IgD-negative memory B cell (primary cell): ENCODE data around the gene JAG2. TPM values are rescaled to one million over a fixed set of nuclear protein-coding genes. Genes with fewer than 3 reads are reported as not detected.

Experiments
- H3K27ac Mint-ChIP-seq, 3 donors: one replicate each; pipeline ENCODE4 v1.8.0; 2020 to 2022; ENCODE audit warnings: mild to moderate bottlenecking in 3 of 3, mixed read lengths in 3 of 3, moderate library complexity in 1 of 3
- H3K27me3 Mint-ChIP-seq: one replicate; pipeline ENCODE4 v1.8.0; 2021; ENCODE audit warnings: mixed read lengths
- H3K36me3 Mint-ChIP-seq: one replicate; pipeline ENCODE4 v1.8.0; 2020; ENCODE audit warnings: mild to moderate bottlenecking, mixed read lengths
- H3K4me1 Mint-ChIP-seq, 3 donors: one replicate each; pipeline ENCODE4 v1.8.0; 2020 to 2022; ENCODE audit warnings: mixed read lengths in 3 of 3, mild to moderate bottlenecking in 1 of 3
- H3K4me3 Mint-ChIP-seq, 4 donors: one replicate each; pipeline ENCODE4 v1.8.0; 2020 to 2022; ENCODE audit warnings: mild to moderate bottlenecking in 4 of 4, mixed read lengths in 4 of 4, moderate library complexity in 3 of 4
- H3K9me3 Mint-ChIP-seq, 3 donors: one replicate each; pipeline ENCODE4 v1.8.0; 2020 to 2021; ENCODE audit warnings: mixed read lengths in 3 of 3, mild to moderate bottlenecking in 1 of 3
- polyA plus RNA-seq: library from polyadenylated mRNA; unstranded; fragments of 300-500 nt; fragmentation: Illumina TruSeq; gene quantifications from one replicate; pipeline ENCODE4 v1.2.3, GENCODE V29; 2021

The JAG2 gene
- polyA plus RNA-seq, 1 donor from 2014 or later, result not detected

DNA sequence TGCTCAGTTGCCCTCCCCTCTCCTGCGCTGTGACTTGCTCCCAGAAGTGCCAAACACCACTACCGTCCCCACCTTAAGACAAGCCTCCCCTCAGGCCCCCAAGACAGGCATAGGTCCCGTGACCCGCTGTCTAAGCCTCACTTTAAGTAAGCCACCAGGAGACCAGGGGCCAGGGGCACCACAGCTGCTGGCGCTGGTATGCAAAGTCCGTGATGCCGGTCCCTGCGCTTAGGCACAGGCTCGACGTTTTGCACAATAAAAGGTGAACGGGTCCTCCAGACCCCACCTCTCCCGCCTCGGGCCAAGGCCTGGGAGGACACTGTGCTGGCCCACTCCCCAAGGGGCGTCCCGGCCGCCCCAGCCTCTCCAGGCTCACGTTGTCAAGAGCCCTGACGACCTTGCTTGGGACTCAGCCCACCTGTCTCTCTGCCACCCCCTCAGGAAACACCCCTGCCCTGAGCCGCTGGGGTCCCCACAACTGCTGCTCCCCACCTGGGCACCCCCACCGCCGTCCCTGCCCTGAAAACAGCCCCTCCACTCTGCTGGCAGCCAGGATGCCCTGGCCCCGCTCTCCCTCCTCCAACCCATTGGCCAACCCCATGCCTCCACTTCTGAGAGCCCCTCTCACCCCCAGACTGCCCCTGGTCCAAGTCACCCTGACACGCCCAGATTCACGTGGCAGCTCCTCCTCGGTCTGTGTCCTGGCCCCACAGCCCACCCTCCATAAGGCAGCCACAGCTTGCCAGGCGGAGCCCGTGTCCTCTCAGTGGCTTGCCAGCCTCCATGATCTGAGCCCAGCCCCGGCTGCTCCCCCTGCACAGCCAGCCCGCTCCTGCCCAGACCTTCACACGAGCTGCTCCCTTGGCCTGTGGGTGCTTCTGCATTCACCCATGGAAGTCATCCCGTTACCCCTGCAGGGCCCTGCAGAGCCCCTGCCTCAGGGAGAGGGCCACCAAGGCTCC, 11.9 kb downstream of the JAG2 start:
- Mint-ChIP-seq H3K27me3 (peaks cover 6% of the 10 kb centered on the region), H3K9me3 (peaks cover 0 to 3% (median 0%) of the 10 kb centered on the region in 3 donors), H3K4me3 (no peak overlapping the region), H3K4me1 (no peaks in the 10 kb centered on the region), H3K27ac (no peak overlapping the region), H3K36me3 (no peaks in the 10 kb centered on the region)

GRCh38 chr14:105155681-105156413, 12.7 kb downstream of the JAG2 start:
- Mint-ChIP-seq H3K36me3 (no peaks in the 10 kb centered on the region), H3K4me1 (no peaks in the 10 kb centered on the region), H3K9me3 (peaks cover 0 to 3% (median 0%) of the 10 kb centered on the region in 3 donors), H3K4me3 (no peak overlapping the region), H3K27ac (no peak overlapping the region), H3K27me3 (peaks cover 6% of the 10 kb centered on the region)

- H3K9me3 Mint-ChIP-seq, result peaks cover 0 to 3% (median 0%) of the 10 kb centered on the region in 3 donors
- H3K4me3 Mint-ChIP-seq, result no peak overlapping the region
- H3K4me1 Mint-ChIP-seq, result no peaks in the 10 kb centered on the region
- peaks cover 6% of the 10 kb centered on the region for H3K27me3 Mint-ChIP-seq
- no peaks in the 10 kb centered on the region for H3K36me3 Mint-ChIP-seq
- no peak overlapping the region for H3K27ac Mint-ChIP-seq
Observed at GRCh38 chr14:105155071-105155651, 13.4 kb downstream of the JAG2 start.

DNA sequence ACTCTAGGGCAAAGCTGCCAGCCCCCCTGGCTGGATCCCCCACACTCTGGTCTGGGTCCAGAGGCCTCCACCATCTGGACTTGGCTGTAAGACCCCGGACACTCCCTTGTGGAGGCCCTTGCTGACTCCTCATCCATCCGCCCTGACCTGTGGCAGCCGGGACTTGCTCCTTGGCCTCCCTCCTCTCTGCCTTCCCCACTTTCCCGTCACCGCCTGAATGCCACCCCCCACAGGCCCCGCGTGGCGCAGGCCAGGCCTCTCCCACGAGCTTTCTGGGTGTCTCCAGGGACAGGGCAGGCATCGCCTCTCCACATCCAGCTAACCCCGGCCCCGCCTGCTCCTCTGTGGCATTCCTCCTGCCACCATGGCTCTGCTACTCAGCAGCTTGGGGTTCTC, 14.1 kb downstream of the JAG2 start:
- Mint-ChIP-seq H3K9me3 (peaks cover 0 to 3% (median 0%) of the 10 kb centered on the region in 3 donors), H3K4me3 (no peak overlapping the region), H3K36me3 (no peaks in the 10 kb centered on the region), H3K27ac (no peak overlapping the region), H3K4me1 (no peaks in the 10 kb centered on the region), H3K27me3 (peaks cover 6% of the 10 kb centered on the region)

GRCh38 chr14:105153739-105154475, 14.7 kb downstream of the JAG2 start:
- H3K4me1 Mint-ChIP-seq, result no peaks in the 10 kb centered on the region
- peaks cover 0 to 3% (median 0%) of the 10 kb centered on the region in 3 donors for H3K9me3 Mint-ChIP-seq
- H3K27ac Mint-ChIP-seq, result no peak overlapping the region
- H3K4me3 Mint-ChIP-seq, result no peak overlapping the region
- peaks cover 4% of the 10 kb centered on the region for H3K27me3 Mint-ChIP-seq
- H3K36me3 Mint-ChIP-seq, result no peaks in the 10 kb centered on the region

- H3K27ac Mint-ChIP-seq, result no peak overlapping the region
- H3K36me3 Mint-ChIP-seq, result no peaks in the 10 kb centered on the region
- H3K9me3 Mint-ChIP-seq, result peaks cover 0 to 3% (median 0%) of the 10 kb centered on the region in 3 donors
- no peak overlapping the region for H3K4me3 Mint-ChIP-seq
- no peaks in the 10 kb centered on the region for H3K4me1 Mint-ChIP-seq
- peaks cover 4% of the 10 kb centered on the region for H3K27me3 Mint-ChIP-seq
Observed at GRCh38 chr14:105153331-105153731, 15.2 kb downstream of the JAG2 start.

DNA sequence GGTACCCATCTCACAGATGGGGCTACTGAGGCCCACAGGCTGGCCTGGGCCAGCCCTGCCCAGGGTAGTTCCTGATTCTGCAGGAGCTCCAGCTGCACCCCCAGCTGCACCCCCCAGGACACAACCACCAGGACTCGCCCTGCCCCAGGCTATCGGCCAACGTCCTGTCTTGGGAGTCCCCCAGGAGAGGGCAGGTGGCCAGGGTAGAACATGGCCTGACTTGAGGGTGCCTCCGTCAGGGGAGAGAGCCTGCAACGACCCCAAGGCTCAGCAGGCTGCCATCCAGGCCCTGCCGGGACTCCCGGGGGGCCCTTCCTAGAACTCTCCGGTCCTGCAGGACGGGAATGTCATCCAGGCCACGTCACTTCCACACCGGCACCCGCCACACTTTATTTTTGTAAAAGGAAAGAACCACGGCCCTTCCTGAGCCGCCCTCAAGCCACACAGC, 15.8 kb downstream of the JAG2 start:
- peaks cover 4% of the 10 kb centered on the region for H3K27me3 Mint-ChIP-seq
- peaks cover 0 to 3% (median 0%) of the 10 kb centered on the region in 3 donors for H3K9me3 Mint-ChIP-seq
- H3K36me3 Mint-ChIP-seq, result no peaks in the 10 kb centered on the region
- no peaks in the 10 kb centered on the region for H3K4me1 Mint-ChIP-seq
- H3K27ac Mint-ChIP-seq, result no peak overlapping the region
- H3K4me3 Mint-ChIP-seq, result no peak overlapping the region

DNA sequence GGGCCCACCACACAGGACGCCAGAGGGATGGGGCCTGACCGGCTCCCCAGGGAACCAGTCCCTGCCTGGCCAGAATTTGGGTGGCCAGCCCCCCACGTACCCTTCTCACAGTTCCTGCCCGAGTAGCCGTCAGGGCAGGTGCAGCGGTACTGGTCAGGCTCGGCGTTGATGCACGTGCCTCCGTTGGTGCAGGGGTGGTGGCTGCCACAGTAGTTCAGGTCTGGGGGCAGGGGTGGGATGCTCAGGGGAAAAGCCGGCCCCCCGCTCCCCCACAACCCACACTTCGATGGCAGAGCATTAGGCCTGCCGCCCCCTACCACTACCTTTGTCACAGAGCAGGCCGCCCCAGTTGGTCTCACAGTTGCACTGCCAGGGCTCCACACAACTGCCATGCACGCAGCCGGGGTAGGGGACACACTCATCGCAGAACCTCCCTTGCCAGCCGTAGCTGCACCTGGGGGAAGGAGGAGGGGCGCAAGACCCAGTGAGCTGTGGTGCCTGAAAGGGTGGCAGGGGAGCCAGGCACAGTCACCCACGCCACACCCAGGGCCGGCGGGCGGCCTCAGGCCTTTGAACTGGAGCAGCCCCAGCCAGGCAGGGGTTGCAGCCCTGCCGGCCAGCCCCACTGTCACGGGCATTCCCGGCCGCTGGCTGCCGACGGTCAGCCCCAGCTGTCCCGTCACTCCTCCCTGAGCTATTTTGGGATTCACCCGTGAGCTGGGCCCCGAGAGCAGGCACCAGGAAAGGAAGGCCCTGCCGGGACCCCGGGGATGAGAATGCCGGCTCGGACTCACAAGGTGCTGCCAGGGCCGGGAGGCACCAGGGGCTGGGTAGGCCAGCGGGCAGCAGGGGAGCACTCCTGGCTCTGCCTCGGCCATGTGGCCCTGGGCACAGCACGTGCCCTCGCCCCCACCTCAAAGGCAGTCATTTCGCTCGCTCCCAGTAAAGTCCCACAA, 16.5 kb downstream of the JAG2 start:
- H3K36me3 Mint-ChIP-seq, result no peaks in the 10 kb centered on the region
- H3K4me3 Mint-ChIP-seq, result no peak overlapping the region
- H3K4me1 Mint-ChIP-seq, result peaks cover 0 to 1% (median 0%) of the 10 kb centered on the region in 3 donors
- no peaks in the 10 kb centered on the region for H3K9me3 Mint-ChIP-seq
- no peak overlapping the region for H3K27ac Mint-ChIP-seq
- peaks cover 4% of the 10 kb centered on the region for H3K27me3 Mint-ChIP-seq

GRCh38 chr14:105151084-105151837, 17.3 kb downstream of the JAG2 start:
- H3K4me3 Mint-ChIP-seq, result no peak overlapping the region
- H3K36me3 Mint-ChIP-seq, result no peaks in the 10 kb centered on the region
- H3K27ac Mint-ChIP-seq, result no peak overlapping the region
- peaks cover 0 to 1% (median 0%) of the 10 kb centered on the region in 3 donors for H3K4me1 Mint-ChIP-seq
- H3K27me3 Mint-ChIP-seq, result peaks cover 4% of the 10 kb centered on the region
- no peaks in the 10 kb centered on the region for H3K9me3 Mint-ChIP-seq

DNA sequence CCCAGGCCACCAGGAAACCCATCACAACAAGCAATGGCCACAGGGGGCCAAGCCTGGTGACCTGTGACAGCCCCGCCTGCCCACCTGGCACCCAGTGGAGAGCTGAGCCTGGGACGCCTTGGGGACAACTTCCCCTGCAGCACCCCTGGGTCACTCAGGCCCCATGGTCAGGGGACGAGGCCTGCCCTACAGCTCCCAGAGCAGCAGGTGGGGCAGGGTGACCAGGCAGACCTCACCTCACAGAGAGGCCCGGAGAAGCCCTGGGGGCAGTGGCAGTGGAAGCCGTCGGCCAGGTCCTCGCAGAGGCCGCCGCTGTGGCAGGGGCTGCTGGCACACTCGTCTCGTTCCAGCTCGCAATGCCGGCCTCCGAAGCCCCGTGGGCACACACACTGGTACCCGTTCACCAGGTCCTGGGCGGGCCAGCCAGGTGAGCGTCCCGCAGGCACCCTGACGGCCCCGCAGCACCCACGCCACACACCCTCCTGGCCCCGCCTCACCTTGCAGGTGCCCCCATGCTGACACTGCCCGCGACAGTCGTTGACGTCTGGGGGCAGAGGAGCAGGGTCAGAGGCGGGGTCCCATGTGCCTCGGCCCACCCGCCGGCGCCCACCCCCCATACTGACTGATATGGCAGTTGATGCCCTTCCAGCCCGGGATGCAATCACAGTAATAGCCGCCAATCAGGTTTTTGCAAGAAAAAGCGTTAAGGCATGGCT, 18.1 kb downstream of the JAG2 start:
- Mint-ChIP-seq H3K4me1 (peaks cover 0 to 1% (median 0%) of the 10 kb centered on the region in 3 donors), H3K36me3 (no peaks in the 10 kb centered on the region), H3K9me3 (no peaks in the 10 kb centered on the region), H3K27ac (no peak overlapping the region), H3K4me3 (no peak overlapping the region), H3K27me3 (peaks cover 4% of the 10 kb centered on the region)

DNA sequence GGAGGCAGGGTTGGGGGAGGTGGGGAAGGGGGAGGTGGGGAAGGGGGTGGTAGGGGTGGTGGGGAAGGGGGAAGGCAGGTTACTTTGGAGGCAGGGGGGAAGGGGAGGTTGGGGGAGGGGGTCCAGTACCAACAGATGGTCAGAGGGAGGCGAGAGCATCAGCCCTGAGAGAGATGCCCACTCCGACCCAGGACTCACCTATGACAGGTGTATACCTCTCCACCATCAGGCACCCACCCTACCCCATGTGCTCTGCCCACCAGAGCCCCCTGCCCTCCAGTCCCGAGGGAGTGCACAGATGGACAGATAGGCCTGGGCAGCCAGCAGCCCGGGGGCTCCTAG, 18.6 kb downstream of the JAG2 start:
- no peak overlapping the region for H3K27ac Mint-ChIP-seq
- no peaks in the 10 kb centered on the region for H3K36me3 Mint-ChIP-seq
- H3K9me3 Mint-ChIP-seq, result no peaks in the 10 kb centered on the region
- H3K27me3 Mint-ChIP-seq, result peaks cover 4% of the 10 kb centered on the region
- no peak overlapping the region for H3K4me3 Mint-ChIP-seq
- H3K4me1 Mint-ChIP-seq, result peaks cover 0 to 1% (median 0%) of the 10 kb centered on the region in 3 donors

GRCh38 chr14:105149146-105149781, 19.3 kb downstream of the JAG2 start:
- no peaks in the 10 kb centered on the region for H3K36me3 Mint-ChIP-seq
- H3K4me1 Mint-ChIP-seq, result peaks cover 0 to 1% (median 0%) of the 10 kb centered on the region in 3 donors
- peaks cover 4% of the 10 kb centered on the region for H3K27me3 Mint-ChIP-seq
- no peak overlapping the region for H3K27ac Mint-ChIP-seq
- H3K4me3 Mint-ChIP-seq, result no peak overlapping the region
- no peaks in the 10 kb centered on the region for H3K9me3 Mint-ChIP-seq
